ENCODE data around the gene GGN.
A peak's percentile ranks its signal among the peaks of the same experiment; 100 is the strongest.
"Not testable (repeated sequence)": the region's sequence is repeated elsewhere in the genome, so short reads cannot be mapped to it uniquely, and the experiment has no call there.

GGN gene

DNA sequence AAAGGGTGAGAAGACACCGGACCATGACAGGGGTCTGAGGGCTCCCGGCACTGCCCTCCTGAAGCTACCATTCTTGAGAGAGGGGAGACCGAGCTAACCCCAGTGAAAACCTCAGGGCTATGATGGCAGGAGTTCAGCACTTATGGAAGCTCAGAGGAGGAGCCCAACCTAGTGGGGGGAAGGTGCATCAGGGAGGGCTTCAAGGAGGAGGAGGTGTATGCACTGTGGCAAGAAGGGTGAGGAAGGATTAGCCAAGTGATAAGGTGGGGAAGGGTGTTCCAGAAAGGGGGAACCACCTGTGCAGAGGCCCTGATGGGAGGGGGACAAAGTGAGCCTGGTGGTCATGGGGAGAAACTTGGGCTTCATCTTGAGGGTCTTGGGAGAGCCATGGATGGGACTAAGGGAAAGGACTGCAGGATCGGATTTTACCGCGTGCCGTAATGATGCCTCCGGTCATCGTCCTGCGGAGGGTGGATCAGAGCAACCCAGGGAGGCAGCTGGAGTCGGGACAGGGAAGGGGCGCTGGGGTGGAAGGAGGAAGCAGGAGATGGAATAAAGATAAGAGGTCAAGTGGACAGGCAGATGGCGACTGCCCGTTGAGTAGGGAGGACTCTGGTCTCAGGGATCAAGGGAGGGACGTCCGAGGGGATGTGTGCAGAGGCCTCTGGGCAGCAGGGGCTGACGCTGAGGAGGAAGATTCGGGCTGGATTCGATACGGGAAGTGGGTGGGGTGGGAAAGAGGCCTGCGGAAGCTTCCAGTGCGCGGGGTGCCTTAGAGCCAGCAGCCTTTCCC lies 26.8 kb downstream of the GGN start:
- no peak for DNase-seq

DNA sequence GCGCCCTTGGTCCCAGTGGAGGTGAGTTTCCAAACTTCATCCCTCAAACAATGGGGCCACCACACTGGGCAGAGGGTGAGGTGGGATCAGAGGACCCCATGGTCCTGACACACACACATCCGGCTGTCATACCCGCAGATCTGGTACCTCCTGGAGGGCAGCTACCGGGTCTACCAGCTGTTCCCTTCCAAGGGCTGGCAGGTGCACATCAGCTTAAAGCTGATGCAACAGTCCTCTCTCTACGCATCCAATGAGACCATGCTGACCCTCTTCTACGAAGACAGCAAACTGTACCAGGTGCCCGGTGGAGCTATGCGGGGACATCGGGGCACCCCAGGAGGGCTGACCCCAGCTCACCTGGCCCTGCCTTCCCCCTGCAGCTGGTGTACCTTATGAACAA lies 27.5 kb downstream of the GGN start:
- DNase-seq: no peak

DNA sequence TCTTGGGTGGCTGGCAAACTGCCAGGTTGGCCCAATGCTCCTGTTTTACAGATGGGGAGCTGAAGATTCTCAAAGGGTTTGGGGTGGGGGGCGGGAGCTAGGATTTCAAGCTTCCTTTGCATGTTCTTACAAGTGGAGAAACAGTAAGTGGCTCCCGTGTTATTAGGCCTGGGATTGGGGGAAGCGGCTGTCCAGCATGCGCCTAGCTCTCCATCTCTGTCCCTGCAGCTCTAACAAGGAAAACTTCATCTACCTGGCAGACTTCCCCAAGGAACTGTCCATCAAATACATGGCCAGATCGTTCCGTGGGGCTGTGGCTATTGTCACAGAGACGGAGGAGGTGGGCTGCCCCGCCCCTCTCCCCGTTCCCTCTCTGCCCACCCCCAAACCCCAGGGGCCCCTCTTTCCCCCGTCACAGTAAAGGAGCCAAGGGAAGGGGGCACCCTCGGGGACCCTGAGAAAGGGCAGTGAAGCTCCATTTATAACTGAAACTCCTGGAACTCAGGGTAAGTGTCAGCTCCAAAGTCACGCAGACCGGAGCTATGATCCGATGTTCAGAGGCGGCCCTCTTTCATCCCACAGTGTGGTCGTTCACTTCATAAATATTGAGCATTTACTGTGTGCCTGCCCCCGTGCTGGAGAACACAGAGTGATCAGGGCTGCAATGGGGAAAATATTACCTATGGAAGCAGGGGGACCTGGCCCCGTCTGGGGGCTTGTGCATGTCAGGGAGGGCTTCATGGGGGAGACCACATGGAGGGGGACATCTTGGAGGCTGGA lies 28.4 kb downstream of the GGN start:
- DNase-seq: no peak

DNA sequence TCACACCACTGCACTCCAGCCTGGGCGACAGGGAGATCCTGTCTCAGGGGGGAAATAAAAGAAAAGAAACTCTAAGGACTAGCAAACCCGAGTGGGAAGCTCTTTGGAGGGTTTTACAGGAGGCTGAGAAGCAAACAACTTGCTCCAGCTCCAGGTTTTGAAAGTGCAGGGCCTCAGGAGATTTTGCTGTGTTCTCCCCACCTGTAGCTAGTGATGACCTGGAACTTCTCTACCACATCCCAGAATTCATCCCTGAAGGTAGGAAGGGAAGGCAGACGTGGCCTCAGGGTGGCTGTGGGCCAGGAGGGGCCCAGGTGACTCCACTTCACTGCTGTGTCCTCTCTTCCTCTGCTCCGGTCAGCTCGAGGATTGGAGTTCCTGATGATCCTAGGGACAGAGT lies 29.8 kb downstream of the GGN start:
- no peak for DNase-seq

DNA sequence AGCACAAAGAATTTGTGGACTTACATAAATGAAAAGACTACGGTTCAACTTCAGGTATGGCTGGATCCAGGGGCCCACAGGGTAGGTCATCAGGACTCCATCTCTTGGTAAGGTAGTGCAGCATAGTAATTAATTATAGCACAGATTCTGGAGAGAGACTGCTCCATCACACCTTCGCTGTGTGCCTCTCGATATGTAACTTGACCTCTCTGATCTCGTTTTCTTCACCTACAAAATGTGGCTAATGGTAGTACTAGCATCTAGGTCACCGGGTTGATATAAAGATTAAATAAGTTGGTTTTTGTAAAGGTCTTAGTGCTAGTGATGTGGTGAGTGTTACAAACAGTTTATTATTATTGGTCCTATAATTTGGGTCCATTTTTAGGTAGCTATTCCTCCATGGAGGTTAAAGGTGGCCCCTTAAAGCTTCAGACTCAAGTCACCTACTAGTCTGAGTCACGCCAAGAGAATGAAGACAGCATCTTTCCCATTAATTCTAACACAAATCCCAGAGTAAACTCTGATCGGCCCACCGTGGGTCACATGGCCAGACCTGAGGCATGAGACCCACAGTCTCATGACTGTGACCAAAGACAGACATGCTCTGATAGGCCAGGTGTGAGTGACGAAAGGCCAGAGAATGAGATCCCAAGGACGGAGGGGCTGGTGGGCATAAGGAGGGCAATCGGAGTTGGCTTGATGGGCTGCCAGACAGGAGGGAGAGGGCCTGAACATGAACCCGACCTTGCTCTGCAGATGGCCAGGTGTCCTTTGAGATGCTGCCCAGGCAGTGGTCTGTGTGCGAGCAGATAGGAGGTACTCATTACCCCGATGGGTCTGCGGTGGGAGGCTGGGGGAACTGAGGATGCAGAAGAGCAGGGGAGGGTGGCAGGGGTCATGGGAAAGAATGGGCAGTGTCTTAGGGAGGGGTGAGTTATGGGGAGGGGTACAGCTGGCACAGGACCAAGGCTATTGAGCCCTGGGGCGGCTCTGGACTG lies 31.8 kb downstream of the GGN start:
- DNase-seq: no peak

DNA sequence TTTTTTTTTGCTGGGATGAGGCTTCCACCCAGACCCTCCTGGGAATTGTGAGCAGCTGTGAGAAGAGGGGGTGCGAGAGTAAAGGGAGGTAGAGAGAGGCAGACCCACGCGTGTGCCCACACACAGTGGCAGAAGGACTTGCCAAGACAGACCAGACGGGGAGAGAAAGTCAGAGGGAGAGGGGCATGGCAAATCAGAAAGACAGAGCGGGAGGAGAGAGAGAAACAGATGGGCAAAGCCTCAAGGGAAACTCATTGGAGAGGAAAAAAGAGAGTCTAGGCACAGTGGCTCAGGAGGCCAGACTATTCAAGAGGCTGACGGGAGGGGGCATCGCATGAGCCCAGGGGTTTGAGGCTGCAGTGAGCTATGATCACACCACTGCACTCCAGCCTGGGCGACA lies 35.2 kb downstream of the GGN start:
- DNase-seq: no peak

DNA sequence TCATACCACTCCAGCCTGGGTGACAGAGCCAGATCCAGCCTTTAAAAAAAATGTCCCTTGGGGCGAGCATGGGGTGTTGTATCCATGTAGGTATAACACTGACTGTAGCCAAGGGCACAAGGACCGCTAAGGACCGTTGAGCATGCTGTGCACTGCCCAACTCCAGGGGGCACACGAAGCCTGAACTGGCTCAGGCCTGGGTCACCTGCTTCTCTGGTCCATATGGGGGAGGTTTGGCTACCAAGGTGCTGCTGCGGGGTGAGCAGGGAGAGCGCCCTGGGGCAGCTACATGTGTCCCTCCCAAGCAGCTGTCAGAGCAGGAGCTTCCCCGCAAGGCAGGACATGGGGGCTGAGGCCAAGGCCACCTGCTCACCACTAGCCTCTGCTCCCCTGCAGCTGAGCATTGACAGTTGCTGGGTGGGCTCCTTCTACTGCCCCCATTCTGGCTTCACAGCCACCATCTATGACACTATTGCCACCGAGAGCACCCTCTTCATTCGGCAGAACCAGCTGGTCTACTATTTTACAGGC lies 35.9 kb downstream of the GGN start:
- no peak for DNase-seq

DNA sequence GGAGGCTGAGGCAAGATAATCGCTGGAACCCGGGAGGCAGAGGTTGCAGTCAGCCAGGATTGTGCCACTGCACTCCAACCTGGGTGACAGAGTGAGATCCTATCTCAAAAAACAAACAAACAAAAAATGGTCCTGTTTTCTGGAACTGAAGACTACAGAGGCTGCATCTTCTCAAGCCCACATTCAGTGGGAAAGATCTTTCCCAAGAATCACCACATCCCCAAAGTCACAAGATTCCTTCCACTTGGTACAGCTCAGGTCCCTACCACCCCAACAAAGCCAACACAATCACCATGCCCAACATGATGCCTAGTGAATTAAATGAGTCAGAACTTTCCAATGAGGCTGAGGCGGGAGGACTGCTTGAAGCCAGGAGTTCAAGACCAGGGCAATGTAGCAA lies 37.0 kb downstream of the GGN start:
- DNase-seq: no peak

DNA sequence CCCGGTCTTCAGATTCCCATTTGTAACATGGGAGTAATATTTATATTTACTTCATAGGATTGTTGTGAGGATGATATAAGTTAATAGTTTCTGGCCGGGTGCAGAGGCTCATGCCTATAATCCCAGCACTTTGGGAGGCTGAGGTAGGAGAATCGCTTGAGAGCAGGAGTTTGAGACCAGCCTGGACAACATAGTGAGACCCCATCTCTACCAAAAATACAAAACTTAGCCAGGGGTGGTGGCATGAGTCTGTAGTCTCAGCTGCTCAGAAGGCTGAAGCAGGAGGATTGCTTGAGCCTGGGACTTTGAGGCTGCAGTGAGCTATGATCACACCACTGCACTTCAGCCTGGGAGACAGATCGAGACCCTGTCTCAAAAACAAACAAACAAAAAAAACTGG lies 41.0 kb downstream of the GGN start:
- no peak for DNase-seq

DNA sequence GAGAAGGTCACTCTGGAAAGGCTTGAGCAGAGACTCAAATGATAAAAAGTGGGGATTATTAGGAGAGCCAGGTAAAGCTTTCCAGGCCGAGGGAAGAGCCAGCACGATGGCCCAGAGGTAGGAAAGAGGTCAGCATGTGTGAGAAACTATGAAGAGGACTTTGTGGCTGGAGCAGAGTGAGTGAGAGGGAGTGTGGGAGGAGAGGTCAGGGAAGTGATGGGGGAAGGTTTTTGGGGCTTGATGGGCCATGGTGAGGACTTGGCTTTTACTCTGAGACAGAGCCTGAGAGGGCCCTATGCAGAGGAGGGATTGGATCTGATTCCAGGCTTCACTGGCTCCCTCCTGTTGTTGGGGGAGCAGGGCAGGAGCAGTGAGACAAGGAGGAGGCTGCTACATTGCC lies 46.9 kb downstream of the GGN start:
- no peak for DNase-seq

DNA sequence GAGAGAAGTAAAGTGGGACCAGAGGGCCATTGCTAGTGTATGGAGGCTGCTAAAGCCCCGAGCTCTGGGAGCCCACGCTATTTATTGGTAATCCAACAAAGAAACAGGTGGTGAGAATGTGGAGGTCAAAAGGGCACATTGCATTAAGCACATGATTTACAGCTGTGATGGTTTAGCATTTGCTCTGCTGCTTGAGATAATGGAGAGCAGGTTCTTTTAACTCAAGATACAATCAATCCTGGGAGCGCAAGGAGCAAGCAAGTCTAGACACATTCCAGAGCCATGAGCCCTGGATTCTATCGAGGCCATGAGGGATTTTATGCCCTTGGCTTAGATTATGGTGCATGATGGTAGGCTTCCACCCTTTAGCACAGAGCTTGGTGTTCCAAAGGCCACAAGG lies 48.8 kb downstream of the GGN start:
- DNase-seq: not testable (repeated sequence)

DNA sequence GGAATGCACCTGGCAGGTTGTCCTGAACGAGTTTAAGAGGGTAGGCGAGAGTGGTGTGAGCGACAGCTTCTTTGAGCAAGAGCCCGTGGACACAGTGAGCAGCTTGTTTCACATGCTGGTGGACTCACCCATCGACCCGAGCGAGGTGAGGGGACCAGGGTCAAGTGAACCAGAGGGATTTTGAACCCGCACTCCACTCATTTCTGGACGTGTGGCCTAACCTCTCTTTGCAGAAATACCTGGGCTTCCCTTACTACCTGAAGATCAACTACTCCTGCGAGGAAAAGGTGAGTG lies 50.5 kb downstream of the GGN start:
- no peak for DNase-seq

DNA sequence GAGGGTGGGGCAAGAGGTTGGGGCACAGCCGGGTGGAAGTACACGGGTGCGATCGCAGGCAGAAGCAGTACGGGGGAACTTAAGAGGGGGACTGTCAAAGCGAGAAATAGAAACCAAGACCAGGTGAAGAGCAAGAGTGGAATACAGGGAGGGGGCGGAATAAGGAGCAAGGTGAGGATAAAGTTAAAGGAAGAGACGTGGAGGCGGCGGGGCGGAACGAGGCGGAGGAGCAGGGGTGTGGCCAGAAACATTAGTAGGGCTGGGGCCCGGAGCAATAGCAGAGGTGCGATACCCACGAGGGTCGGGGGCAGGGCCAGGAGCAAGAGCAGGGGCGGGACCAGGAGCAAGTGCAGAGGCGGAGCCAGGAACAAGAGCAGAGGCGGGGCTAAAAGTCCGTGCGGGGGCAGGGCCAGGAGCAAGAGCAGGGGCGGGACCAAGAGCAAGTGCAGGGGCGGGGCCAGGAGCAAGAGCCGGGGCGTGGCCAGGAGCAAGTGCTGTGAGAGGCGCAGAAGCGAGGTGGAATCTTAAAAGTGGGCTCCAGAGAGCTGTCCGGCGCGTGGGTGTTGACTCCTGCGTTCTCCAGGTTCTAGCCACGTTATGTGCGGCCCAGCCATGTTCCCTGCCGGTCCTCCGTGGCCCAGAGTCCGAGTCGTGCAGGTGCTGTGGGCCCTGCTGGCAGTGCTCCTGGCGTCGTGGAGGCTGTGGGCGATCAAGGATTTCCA lies 51.0 kb downstream of the GGN start:
- peak; percentile 93 to 96 for DNase-seq

DNA sequence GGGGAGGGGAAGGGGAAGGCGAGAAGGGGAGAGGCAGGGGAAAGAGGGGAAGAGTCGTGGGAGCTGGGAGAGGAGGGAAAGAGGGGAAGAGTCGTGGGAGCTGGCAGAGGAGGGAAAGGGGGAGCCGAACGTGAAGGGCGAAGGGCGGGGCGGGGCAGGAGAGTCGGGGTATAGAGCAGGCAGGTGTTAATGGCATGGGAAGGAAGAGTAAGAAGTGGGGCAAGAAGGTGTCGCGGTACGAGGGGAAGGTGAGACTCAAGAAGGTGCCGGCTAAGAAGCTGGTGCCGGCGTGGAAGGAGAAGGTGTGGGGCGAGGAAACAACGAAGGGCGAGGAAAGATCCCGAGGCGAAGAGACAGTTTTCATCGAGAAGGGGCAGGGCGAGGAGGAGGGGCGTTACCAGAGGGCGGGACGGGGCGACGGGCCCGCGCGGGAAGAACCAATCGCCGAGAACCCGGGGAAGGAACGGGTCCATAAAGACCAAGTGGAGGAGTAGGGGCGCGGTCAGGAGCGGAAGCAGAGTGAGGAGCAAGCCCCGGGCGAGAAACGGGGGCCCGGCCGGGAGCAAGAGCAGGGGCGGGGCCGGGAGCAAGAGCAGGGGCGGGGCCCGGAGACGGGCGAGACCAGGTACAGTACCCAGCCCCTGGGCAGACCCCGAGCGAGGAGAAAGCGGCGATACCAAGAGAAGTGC lies 51.7 kb downstream of the GGN start:
- DNase-seq: peak; percentile 92 to 94

Data from bone marrow (tissue), 2 donors.